OCI-LY1 (cell line): Measurements from ENCODE around the gene SREK1IP1.

Experiments used
- H2AFZ ChIP-seq: fragments of 200-600 bp; sonication (generic), shearing (Covaris generic); 2 replicates; pipeline ENCODE4 v1.6.0; 2014; ENCODE audit warnings: antibody characterized with exemption, mild to moderate bottlenecking, low read length
- H3F3A ChIP-seq: fragments of 200-600 bp; sonication (generic), shearing (Covaris generic); 2 replicates; pipeline ENCODE4 v1.6.0; 2014; ENCODE audit warnings: mild to moderate bottlenecking, antibody characterized with exemption, low read length, moderate library complexity; ENCODE audit not compliant: insufficient read depth
- H3K27ac ChIP-seq: fragments of 200-600 bp; sonication (generic); 2 replicates; pipeline ENCODE4 v1.5.1; 2014; ENCODE audit warnings: low read length, mixed run types, mild to moderate bottlenecking, low read depth; ENCODE audit not compliant: poor library complexity, severe bottlenecking
- H3K27me3 ChIP-seq: fragments of 200-600 bp; sonication (generic); 2 replicates; pipeline ENCODE4 v1.6.0; 2014; ENCODE audit warnings: antibody characterized with exemption, mild to moderate bottlenecking, low read length, moderate library complexity; ENCODE audit not compliant: insufficient read depth
- H3K36me3 ChIP-seq: fragments of 200-600 bp; sonication (generic); 2 replicates; pipeline ENCODE4 v1.6.1; 2014; ENCODE audit warnings: mild to moderate bottlenecking, antibody characterized with exemption, low read length, moderate library complexity, mixed read lengths; ENCODE audit not compliant: insufficient read depth
- H3K4me1 ChIP-seq: fragments of 200-600 bp; sonication (generic); 2 replicates; pipeline ENCODE4 v1.5.1; 2014; ENCODE audit warnings: mild to moderate bottlenecking, low read length, moderate library complexity; ENCODE audit not compliant: insufficient read depth, severe bottlenecking
- H3K4me2 ChIP-seq: fragments of 200-600 bp; sonication (generic), shearing (Covaris generic); 2 replicates; pipeline ENCODE4 v1.6.1; 2014; ENCODE audit warnings: low read length
- H3K4me3 ChIP-seq: fragments of 200-600 bp; sonication (generic); 2 replicates; pipeline ENCODE4 v1.5.1; 2014; ENCODE audit warnings: low read length, low read depth, mild to moderate bottlenecking, mixed read lengths; ENCODE audit not compliant: poor library complexity, severe bottlenecking
- H3K79me2 ChIP-seq: fragments of 200-600 bp; shearing (Covaris generic); 2 replicates; pipeline ENCODE4 v1.6.1; 2016; ENCODE audit warnings: mixed run types, low read length, mixed read lengths; ENCODE audit not compliant: insufficient read depth
- H3K9ac ChIP-seq: fragments of 200-600 bp; sonication (generic), shearing (Covaris generic); 2 replicates; pipeline ENCODE4 v1.6.1; 2014; ENCODE audit warnings: mild to moderate bottlenecking, low read length, mixed read lengths
- H3K9me2 ChIP-seq: fragments of 200-600 bp; sonication (generic), shearing (Covaris generic); 2 replicates; pipeline ENCODE4 v1.6.1; 2014; ENCODE audit warnings: low read depth, mild to moderate bottlenecking, low read length, mixed read lengths
- H3K9me3 ChIP-seq: fragments of 200-600 bp; shearing (Covaris generic); 2 replicates; pipeline ENCODE4 v1.6.1; 2014; ENCODE audit warnings: low read length, mixed read lengths
- H4K20me1 ChIP-seq: fragments of 200-600 bp; sonication (generic), shearing (Covaris generic); 2 replicates; pipeline ENCODE4 v1.6.0; 2016; ENCODE audit warnings: mild to moderate bottlenecking, low read length; ENCODE audit not compliant: insufficient read depth
- EZH2 ChIP-seq: fragments of 200-600 bp; sonication (generic), shearing (Covaris generic); IDR thresholded peaks from 2 replicates; pipeline ENCODE4 v1.8.0; 2017; ENCODE audit warnings: borderline replicate concordance, mixed run types, mild to moderate bottlenecking, antibody characterized with exemption, low read length, moderate library complexity, mixed read lengths
- TF ChIP-seq, protein P1 (sequence below): fragments of 200-600 bp; sonication (generic), shearing (Covaris generic); IDR thresholded peaks from 2 replicates; pipeline ENCODE4 v1.5.1; 2017; ENCODE audit warnings: mild to moderate bottlenecking, antibody characterized with exemption, low read length, moderate library complexity, mixed read lengths

The SREK1IP1 gene

DNA sequence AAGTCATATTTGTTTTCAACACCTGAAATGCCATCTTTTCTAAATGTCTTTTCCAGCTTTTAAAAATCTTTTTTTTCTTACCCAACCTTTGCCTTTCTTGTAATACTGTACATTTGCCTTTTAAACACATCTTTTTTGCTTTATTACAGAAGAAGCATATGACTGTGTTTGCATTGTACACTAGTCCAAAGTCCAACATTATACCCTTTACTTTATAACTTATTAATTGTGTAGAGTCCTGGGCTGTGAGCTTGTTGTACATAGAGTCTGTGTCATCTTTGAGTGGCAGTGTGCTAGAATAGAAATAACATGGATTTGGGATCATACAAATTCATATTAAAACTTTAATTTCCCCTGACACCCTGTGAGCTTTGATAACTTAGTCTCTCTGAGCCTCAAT lies 24.0 kb upstream of the SREK1IP1 start:
- Histone ChIP-seq H3K79me2 (no peaks in the 10 kb centered on the region), H3F3A (no peaks in the 10 kb centered on the region), H3K4me1 (no peaks in the 10 kb centered on the region), H3K4me2 (no peak overlapping the region), H3K9me3 (no peaks in the 10 kb centered on the region), H3K27ac (no peak overlapping the region), H3K4me3 (no peak overlapping the region), H2AFZ (no peak overlapping the region), H3K9ac (no peak overlapping the region), H3K9me2 (no peaks in the 10 kb centered on the region), H4K20me1 (no peaks in the 10 kb centered on the region), H3K36me3 (peaks cover 7% of the 10 kb centered on the region), H3K27me3 (no peaks in the 10 kb centered on the region)
- no peak for TF ChIP-seq EZH2
- TF ChIP-seq, protein P1, sequence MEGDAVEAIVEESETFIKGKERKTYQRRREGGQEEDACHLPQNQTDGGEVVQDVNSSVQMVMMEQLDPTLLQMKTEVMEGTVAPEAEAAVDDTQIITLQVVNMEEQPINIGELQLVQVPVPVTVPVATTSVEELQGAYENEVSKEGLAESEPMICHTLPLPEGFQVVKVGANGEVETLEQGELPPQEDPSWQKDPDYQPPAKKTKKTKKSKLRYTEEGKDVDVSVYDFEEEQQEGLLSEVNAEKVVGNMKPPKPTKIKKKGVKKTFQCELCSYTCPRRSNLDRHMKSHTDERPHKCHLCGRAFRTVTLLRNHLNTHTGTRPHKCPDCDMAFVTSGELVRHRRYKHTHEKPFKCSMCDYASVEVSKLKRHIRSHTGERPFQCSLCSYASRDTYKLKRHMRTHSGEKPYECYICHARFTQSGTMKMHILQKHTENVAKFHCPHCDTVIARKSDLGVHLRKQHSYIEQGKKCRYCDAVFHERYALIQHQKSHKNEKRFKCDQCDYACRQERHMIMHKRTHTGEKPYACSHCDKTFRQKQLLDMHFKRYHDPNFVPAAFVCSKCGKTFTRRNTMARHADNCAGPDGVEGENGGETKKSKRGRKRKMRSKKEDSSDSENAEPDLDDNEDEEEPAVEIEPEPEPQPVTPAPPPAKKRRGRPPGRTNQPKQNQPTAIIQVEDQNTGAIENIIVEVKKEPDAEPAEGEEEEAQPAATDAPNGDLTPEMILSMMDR = no peak

DNA sequence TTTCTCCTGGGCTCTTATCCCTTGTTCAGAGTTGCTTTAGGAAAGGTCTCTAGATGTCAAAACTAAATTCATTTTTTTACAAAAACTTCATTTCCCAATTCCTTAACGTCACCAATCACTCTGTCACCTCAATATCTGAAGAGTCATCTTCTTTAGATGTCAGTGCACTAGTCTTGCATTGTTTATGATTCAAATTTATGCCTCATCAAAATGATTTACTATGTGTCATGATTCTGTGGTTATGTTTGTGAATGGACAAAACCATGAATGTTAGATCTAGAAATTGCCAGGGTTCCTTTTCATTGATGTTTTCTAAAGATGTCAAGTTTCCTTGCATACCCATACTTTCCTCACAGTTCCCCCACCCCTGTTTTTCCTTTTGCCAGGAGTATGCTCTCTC lies 21.7 kb upstream of the SREK1IP1 start:
- Histone ChIP-seq H3K27me3 (no peaks in the 10 kb centered on the region), H3K79me2 (no peaks in the 10 kb centered on the region), H3K9ac (no peak overlapping the region), H4K20me1 (no peaks in the 10 kb centered on the region), H3K9me2 (no peaks in the 10 kb centered on the region), H3K9me3 (no peaks in the 10 kb centered on the region), H3K27ac (no peak overlapping the region), H2AFZ (no peak overlapping the region), H3K36me3 (peaks cover 17% of the 10 kb centered on the region; the same call in 1 of the 2 replicates), H3K4me2 (no peak overlapping the region), H3K4me3 (no peak overlapping the region), H3K4me1 (no peaks in the 10 kb centered on the region), H3F3A (no peaks in the 10 kb centered on the region)
- TF ChIP-seq, protein P1 = no peak
- no peak for TF ChIP-seq EZH2

DNA sequence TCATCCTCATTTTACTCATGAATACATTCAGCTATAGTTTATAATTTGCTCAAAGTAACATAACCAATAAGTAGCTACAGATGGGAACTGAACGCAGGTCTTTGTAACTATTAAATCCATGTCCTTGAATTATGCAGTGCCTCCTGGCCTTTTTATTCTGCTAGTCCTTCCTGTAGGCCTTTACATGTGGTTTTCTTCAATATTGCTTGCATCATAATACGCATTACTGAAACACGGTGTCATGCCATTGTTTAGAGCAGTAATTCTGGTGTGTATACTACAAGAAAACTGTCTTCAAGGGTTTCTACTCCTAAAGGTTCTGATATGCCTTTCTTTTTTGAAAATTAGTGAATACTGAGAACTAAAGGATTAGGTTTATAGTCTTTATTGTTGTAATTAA lies 21.0 kb upstream of the SREK1IP1 start:
- TF ChIP-seq, protein P1 = no peak
- no peak for TF ChIP-seq EZH2
- peaks cover 21% of the 10 kb centered on the region; the same call in 1 of the 2 replicates for H3K36me3 ChIP-seq
- H4K20me1 ChIP-seq = no peaks in the 10 kb centered on the region
- no peaks in the 10 kb centered on the region for H3K27me3 ChIP-seq
- no peaks in the 10 kb centered on the region for H3K9me3 ChIP-seq
- H2AFZ ChIP-seq = no peak overlapping the region
- H3K4me3 ChIP-seq = no peak overlapping the region
- H3K79me2 ChIP-seq = no peaks in the 10 kb centered on the region
- H3K4me2 ChIP-seq = no peak overlapping the region
- no peaks in the 10 kb centered on the region for H3K4me1 ChIP-seq
- H3F3A ChIP-seq = no peaks in the 10 kb centered on the region
- no peaks in the 10 kb centered on the region for H3K9me2 ChIP-seq
- H3K9ac ChIP-seq = no peak overlapping the region
- H3K27ac ChIP-seq = no peak overlapping the region
